Measurements from ENCODE around the gene EMC1.

- TF ChIP-seq POLR2AphosphoS5 (IDR thresholded peaks at IDR 0.05; ENCODE audit: low read depth) (no peak), GABPA (IDR thresholded peaks at IDR 0.05; ENCODE audit: low read depth) (no peak), CTCF (IDR thresholded peaks at IDR 0.05; ENCODE audit: insufficient read depth, low read length) (no peak)
Measured at GRCh38 chr1:19258353-19258752, 7.0 kb upstream of the EMC1 start.

Data from HL-60 (cell line).